Endometrium (tissue), 2 donors: ENCODE data around the gene NFKB2.

ENCODE experiments used
- FAIRE-seq: peaks from 2 replicates; lab custom pipeline; 2012; peaks lifted over from hg19 to GRCh38; lab: Jason Lieb, UNC
- donor health status: control.
- donor health status: control.

Gene NFKB2

GRCh38 chr10:102408728-102409603 lies 13.5 kb downstream of the NFKB2 start:
- no peak for FAIRE-seq

- no peak for FAIRE-seq
Observed at GRCh38 chr10:102409604-102410428, 14.3 kb downstream of the NFKB2 start.

GRCh38 chr10:102410429-102411073 lies 15.0 kb downstream of the NFKB2 start:
- no peak for FAIRE-seq

- FAIRE-seq = no peak
Observed at GRCh38 chr10:102411341-102412255, 16.1 kb downstream of the NFKB2 start.

- no peak for FAIRE-seq
Observed at GRCh38 chr10:102412293-102412692, 16.8 kb downstream of the NFKB2 start.

- FAIRE-seq = no peak
Observed at GRCh38 chr10:102413053-102413705, 17.7 kb downstream of the NFKB2 start.

- FAIRE-seq = no peak
Observed at GRCh38 chr10:102413806-102414561, 18.5 kb downstream of the NFKB2 start.

GRCh38 chr10:102414749-102415148 lies 19.2 kb downstream of the NFKB2 start:
- no peak for FAIRE-seq

- FAIRE-seq = no peak
Observed at GRCh38 chr10:102416283-102416682, 20.8 kb downstream of the NFKB2 start.

- no peak for FAIRE-seq
Observed at GRCh38 chr10:102416695-102417094, 21.2 kb downstream of the NFKB2 start.

- FAIRE-seq = no peak
Observed at GRCh38 chr10:102418622-102419268, 23.2 kb downstream of the NFKB2 start, which contains the start of gene PSD. TSS of gene PSD (minus strand) at chr10:102418785. CDS start at chr10:102417038, 1,747 bp downstream.

GRCh38 chr10:102419269-102420180 lies 24.0 kb downstream of the NFKB2 start:
- FAIRE-seq = no peak

GRCh38 chr10:102420181-102420713 lies 24.7 kb downstream of the NFKB2 start:
- no peak for FAIRE-seq

- peak; percentile 94 for FAIRE-seq
Observed at GRCh38 chr10:102420714-102421506, 25.4 kb downstream of the NFKB2 start, which contains the start of gene FBXL15. TSS of gene FBXL15 (plus strand) at chr10:102420836. CDS start at chr10:102421130, 294 bp downstream.

- FAIRE-seq = no peak
Observed at GRCh38 chr10:102421507-102421756, 25.9 kb downstream of the NFKB2 start.

- no peak for FAIRE-seq
Observed at GRCh38 chr10:102421757-102422512, 26.4 kb downstream of the NFKB2 start.
